ENCODE measurements around the gene WDR72.
"Not testable (repeated sequence)": the region's sequence is repeated elsewhere in the genome, so short reads cannot be mapped to it uniquely, and the experiment has no call there.

Gene WDR72

DNA sequence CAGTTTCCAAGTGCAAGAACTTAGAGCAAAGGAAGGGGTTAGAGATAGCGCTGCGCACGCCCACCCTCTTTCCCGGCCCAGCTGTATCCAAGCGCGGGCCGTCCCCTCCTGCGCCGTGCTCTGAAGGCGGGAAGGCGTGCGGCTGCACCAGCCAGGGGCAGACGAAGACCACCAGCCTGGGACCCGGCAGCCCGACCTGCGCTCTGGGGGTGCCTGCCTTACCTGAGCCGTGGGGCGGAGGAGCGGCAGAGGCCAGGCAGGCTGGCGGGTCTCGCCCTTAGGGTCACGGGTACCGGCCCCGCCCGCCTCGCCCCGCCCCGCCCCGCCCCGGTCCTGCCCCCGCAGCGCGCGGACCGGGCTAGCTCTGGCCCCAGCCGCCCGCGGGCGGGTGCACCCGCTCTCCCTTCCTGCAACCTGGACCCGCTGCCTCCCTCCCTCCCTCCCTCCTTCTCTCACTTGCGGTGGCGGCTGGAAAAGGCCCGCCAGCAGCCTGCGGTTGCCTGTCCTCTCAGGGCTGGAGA, at the start of gene WDR72:
WDR72 (minus strand) TSS at position 253 of the 521 bp plus-strand sequence. CDS start 26,514 bp downstream, outside the sequence.
- no peak for DNase-seq

DNA sequence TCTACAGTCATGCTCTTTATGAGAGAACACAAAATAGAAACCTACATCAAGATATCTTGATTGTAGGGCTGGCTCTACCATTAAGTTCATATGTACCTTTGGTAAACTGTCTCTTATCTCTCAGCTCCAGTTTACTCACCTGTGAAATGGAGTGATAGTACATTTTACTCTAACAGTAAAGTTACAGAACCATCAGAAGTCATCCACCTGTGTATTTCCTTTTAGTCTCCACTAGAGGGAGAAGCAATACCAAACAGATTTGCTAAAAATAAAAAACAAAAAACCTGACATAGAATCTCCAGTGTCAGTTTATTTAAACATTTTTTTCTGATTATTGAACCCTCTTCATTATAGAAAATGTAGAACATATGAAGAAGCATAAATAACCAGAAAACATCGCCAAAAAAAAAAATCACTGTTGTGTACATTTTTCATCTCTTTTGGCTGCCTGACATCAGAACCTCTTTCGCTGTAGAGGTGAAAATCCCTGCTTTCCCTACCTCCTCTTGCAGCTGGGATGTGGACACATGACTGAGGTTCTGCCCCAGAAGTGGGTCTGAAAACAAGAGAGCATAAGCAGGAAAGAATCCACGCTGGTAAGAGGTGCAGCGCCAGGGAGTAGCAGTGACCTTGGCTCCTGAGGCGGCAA, 48.7 kb upstream of the WDR72 start:
- DNase-seq = no peak

DNA sequence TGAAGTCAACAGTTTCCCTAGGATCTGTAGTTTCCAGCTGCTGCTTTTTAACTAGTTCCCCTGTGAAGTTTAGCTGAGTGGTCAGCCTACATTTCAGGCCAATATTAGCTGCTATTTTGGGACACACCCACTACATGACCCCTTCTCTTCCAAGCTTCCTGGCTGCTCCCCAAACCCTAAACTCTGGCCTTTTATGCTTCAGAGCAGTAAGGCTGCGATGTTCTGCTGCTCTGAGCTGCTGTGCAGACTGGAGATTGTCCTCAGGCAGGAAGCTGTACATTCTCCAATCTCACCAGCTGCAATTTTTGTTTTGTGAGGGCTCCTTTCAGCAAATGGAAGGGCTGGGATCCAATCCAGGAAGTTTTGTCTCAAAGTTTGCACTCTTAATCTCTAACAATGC, 48.0 kb upstream of the WDR72 start:
- no peak for DNase-seq

DNA sequence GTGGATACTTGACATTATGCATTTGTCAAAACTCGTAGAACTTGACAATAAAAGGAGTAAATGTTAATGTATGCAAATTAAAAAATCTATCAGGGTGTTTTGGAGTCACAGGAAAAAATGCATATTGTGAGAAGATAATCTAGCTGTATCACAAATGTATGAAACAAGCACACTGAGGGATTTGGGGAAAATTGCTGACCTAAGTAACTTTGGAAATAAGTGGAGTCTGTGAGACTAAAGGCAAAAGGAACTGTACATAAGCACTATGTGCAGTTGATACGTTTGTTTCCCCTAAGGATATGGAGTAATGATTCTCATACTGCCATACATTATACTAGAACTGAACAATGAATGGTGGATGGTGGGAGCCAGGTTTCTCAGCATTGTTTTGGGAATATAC, 43.2 kb upstream of the WDR72 start:
- DNase-seq = no peak

DNA sequence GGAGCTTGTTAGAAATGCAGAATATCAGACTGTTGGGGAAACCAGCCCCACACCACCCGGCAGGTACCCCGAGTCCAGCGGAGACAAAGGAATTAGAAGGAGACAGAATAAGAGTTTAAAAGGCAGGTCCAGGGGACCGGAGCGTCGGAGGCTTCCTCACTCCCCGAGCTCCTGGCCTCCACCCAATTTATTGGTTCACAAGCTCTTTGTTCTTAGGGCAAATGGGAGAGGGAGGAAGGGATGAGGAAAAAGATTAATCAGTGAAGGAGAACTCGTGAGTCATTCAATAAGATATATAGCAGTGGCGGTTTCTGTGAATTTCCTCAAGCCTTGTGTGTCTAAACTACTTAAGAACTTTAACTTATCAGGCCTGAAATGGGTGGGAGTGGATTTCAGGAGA, 32.1 kb upstream of the WDR72 start:
- DNase-seq = no peak

DNA sequence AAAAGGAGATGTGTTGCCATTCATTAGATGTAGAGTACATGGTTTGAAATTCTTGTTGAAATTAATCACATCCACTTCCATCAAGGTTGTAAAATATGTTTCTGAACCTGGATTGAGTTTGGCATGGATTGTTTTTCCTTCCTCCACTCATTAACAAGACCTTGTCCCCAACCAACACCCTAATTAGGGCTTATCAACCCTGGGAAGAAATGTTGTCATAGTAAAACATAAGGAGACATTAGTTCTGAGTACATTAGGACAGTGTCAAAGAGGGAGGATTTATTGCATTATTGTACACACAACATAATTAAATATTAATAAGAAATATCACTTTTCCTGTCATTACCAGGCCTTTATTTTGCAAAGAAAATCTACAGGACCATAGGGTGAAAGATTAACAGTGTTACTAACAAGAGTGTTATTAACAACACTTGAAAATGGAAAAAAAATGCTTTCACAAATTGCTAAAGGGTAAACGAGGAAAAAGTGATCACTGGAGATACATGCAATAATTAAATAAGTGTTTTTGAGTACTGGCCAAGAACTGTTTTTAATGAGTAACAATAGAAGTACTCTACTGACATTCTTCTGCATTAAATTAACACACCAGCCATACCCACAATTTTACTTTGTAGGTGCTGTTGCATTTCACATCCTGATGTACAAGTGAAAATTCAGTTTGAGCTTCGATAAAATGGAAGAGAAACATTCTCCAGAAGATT, 30.4 kb upstream of the WDR72 start:
- no peak for DNase-seq

DNA sequence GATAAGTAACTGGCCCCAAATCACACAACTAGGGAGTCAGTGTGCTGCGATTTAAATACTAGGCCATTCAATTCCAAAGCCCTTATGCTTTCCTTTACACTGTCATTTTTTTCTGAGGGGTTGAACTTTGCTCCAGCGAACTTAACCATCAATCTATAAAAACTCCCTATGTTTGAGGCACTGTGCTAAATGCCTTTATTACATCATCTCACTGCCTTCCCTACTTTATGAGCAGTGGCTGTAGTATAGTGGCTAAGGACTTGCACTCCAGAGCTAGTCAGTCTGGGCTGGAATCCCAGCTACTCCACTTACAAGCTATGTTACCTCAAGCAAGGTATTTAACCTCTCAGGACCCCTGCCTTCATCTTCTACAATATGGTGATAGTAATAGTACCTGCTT, 26.9 kb upstream of the WDR72 start:
- DNase-seq = no peak

DNA sequence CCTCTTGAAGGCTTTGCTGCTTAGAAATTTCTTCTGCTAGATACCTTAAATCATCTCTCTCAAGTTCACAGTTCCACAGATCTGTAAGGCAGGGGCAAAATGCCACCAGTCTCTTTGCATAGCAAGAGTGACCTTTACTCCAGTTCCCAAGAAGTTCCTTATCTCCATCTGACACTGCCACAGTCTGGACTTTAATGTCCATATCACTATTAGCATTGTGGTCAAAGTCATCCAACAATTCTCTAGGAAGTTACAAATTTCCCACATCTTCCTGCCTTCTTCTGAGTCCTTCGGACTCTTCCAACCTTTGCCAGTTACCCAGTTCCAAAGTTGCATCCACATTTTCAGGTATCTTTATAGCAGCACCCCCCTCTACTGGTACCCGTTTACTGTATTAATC, 25.8 kb upstream of the WDR72 start:
- DNase-seq = not testable (repeated sequence)

DNA sequence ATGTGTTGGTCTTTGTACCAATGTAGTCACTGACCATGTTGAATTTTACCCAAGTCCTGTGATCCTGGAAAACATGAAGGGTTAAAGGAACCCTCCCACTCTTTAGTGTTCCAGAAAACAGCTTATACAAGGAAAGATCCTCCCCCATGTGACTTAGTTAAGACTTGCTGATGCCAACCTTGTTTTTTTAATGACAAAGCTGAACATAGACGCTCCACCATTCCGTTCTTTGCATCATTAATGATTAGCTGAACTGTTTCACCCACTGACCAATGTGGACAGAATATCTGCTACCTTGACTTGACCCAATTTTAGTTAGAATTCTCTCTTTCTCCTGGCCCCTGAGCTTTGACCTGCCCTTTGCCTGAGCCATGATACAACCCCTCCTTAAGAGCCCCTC, 3.5 kb upstream of the WDR72 start:
- no peak for DNase-seq

DNA sequence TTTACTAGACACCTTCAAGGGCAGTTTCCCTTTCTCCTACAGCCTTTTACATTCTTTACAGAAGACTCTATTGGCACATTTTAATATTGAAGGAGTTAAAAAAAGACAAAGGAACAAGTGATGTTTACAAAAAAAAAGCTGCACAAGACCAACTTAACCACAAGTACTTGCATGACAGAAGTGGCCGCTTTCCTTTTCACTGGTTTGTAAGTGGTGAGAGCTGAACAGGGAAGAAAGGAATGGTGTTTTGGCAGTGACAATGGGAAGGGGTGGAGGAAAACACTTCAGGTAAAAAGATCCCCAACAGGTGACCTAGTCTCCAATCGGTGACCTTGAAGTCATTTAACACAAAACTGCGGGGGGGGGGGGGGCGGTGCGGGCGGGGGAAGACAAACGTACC, 1.1 kb downstream of the WDR72 start:
- no peak for DNase-seq

DNA sequence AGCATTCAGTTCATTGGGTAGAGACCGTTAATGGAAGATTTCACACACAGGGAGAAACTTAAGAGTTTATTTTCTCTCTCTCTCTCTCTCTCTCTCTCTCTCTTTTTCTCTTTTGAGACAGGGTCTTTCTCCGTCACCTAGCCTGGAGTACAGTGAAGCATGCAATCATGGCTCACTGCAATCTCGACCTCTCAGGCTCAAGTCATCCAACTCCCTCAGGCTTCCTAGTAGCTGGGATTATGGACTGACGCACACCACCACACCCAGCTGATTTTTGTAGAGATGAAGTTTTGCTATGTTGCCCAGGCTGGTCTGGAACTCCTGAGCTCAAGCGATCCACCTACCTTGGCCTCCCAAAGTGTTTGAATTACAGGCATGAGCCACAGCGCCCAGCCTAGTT, 1.6 kb downstream of the WDR72 start:
- DNase-seq = no peak

DNA sequence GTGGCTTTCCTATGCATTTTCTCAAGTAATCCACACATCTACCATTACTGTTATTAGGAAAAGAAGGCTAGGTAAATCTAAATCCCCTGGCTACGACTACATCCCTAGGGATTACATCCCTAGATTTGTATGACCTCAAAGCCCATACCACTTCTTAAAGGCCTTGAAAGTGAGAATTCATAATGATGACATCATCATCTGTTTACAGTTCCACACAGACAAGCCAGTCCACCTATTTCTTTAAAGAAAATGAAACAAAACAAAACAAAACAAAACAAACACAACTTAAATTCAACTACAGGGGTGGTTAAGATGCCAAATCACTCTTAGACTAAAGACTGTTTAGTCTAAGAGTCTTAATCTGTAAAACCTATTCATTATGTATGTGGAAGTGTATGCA, 5.7 kb downstream of the WDR72 start:
- no peak for DNase-seq

DNA sequence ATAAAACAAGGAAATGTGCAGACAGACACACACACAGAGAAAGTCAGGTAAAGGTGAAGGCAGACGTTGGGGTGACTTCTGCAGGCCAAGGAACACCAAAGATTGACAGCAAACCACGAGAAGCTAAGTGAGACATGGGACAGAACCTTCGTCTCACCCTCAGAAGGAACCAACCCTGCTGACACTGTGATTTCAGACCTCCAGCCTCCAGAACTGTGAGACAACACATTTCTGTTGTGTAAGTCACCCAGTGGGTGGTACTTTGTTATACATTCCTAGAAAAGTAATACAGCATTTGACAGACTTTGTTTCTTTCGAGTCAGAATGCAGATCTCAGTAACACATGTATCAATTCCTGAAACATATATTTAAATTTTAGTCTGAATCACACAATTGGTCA, 7.1 kb downstream of the WDR72 start:
- DNase-seq = no peak

DNA sequence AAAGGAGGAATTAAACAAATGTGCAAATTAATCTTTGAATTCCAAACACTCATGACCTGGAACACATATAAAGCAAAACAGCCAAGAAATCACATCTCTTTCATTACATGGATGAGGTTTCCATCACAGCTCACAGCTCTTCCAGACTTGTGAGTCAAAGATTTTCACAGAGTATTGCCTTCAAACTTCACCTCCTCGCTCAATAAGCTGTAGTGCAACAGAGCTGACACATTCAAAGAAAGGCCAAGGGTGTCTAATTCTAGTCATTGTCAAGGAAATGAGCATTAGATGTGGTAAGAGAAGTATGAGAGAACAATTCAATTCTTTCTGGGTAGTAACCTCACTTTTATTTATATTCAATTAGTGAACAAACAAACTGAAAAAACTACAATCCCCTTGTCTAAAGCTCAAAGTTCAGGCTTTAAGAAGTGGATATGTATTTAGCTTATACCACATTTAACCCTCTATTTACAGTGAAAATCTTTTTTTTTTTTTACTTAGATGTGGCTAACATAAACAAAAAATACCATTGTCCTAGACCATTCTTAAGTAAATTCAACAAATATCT, 11.9 kb downstream of the WDR72 start:
- DNase-seq = no peak

DNA sequence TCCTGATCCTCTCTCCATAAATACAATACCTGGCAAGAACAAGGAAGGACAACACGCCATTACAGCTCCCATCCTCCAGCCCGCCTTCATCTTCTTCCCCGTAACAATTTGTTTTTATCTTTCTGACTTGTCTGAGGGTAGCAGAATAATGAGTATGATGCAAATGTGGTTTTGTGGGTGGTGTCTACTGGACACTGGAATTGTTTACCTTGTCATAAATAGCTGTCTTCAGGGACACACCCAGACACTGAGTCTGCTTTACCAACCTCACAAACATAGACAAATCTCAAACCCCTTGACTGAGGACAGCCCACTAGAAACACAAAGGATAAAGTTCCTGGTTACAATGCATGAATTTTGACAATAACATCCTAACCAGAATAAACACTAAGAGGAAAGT, 13.4 kb downstream of the WDR72 start:
- no peak for DNase-seq

DNA sequence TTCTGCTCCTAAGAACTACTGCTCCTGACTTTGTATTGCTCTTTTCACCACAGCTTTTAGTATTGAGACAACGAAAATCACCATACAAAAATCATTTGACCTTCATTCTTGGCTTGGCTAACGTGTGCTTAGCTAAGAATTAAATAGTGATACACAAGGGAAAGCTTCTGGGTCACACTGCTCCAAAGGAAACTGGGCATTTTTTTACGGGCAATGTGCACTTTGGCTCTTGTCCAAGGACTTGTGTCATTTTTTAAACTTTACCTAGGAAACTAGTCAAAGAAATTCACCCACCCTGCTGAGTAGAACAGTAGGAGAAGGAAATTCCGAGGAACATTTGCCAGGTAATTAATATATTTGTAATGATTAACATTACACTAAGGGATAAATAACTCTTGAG, 19.8 kb downstream of the WDR72 start:
- no peak for DNase-seq

DNA sequence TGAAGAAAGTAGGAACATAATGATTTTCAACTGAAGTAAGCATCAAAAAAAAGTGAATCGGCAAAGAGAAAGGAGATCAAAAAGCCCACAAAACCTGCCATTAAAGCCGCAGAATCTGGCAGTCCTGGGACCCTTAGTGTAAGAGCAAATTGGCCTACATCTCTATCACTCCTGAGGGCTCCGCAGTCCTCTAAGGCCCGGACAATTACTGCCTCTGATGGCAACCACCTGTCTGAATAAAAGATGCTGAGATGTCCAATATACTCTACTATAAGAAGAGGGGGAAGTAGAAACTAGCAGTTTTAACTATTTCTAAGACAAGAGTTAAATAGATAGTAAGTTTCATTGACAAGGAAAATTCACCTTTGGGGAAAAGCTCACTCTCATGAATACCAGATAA, 20.3 kb downstream of the WDR72 start:
- DNase-seq = no peak

DNA sequence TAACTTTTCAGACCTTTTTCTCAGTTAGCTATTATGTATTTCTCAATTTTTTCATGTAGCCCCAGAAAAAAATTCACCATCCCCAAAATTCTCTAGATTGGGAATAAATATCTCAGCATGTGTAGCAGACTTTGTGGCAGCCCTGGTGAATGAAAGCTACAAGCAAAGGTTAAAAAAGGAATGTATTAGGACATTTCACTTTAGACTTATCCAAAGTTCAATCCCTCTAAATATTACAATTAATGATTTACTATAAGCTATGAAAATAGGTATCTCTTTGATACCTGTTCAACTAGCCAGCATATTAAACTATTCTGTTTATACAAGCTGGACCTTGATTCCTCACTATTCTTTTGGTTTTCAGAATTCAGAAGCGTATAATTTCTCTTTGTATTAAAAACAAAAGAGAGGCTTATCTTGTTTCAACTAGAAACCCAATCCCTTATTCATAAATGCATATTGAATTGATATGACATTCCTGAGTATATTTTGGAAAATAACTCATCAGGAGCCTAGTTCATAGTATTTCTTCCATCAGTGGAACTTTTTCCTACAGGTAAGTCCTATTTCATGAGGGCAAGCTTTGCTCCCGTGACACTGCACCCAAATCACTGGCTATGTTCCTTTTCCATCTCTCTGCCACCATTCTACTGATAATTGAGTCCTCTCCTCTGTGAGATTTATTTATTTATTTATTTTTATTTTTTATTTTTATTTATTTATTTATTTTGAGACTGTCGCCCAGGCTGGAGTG, 38.0 kb downstream of the WDR72 start:
- DNase-seq = no peak

DNA sequence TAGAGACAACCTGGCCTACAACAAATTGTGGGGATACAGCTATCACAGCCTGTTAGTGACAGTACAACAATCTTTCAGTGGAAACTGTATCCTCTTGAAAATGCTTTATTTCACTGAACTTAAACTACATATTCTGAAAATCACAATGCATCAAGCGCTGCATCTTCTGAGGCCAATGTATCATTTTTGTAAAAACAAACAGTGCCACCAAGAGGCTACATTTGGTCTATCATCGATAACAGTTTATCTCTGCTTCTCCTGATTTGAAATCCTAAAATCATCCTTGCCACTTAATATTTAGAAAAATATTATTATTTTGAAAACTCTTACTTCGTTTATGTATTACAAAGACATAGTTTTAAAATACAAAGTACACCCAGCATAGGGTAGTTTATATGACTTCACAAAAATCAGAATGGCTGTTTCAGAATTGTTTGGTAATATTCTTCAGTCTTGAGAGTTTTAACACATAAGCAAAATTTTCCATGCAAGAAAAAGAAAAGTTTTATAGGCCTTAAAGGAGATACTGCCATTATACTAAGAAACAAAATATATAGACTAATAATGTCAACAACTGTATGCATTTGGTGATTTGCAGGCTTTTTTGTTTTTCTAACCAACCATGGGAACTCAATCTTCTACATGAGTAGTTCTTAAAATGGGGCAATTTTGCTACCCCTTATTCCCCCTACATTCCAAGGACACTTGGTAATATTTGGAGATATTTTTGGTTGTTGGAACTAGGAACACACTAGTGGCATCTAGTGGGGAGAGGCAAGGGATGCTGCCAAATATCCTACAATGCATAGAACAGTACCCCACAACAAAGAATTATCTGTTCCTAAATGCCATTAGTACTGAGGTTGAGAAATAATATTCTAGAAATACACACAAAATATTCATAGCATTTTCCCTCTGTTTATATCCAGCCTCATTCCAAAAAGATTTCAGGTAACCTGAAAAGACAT, 42.3 kb downstream of the WDR72 start:
- no peak for DNase-seq

DNA sequence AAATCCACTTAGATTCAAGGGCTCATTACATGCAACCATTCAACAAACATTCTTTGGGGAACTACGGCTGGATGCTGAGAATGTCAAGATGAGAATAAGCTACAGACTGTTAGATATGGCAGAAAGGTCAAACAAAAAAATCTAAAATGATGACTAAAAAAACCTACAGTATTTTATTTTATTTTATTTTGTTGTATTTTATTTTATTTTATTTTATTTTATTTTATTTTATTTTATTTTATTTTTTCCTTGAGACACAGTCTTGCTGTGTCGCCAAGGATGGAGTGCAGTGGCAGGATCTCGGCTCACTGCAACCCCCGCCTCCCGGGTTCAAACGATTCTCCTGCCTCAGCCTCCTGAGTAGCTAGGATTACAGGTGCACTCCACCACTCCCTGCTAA, 46.2 kb downstream of the WDR72 start:
- no peak for DNase-seq

DNA sequence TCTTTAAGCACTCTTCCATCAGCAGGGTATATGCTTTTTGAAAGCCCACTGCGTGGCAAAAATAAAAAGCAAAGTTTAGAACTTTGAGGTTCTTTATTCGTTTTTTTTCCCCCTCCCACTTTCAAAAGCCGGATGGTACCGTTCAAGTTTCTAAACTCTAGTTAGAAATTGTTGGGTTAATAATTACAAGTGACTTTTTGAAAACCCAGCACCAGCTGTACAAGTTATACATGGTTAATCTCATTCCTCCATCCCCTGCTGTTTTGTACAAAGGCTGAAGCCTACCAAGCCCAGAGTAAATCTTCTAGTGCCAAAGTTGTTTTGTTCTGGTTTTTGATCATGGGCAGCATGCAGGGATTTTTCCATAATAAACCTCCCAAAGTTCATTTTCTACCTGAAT, 48.6 kb downstream of the WDR72 start:
- DNase-seq = no peak

DNA sequence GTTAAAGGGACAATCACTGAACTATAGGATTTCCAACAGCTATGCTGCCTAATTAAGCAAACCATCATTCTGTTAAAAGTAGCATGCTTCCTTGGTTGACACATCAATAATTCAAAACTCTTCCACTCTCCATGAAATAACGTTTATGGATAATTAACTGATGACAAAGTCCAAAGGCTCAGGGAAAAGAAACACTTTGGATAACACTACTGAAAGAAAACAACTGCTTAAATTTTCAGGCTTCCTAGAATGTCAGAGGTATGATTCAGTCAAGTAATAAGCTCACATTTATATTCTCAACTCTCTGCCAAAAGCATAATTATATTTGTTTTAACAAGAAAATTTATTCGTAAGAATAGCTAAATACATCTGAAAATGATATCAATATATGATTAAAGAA, 49.6 kb downstream of the WDR72 start:
- no peak for DNase-seq
